Neural crest cell (in vitro differentiated cells): ENCODE results near the gene GGTLC1. TPM values are rescaled to one million over a fixed set of nuclear protein-coding genes. Genes with fewer than 3 reads are reported as not detected.

Experiments used
- DNase-seq: peaks from one replicate; pipeline ENCODE4 v3.0.0; 2021; ENCODE audit warnings: low read depth, mixed read lengths, low spot score
- H3K27ac Mint-ChIP-seq: one replicate; pipeline ENCODE4 v1.8.0; 2021; ENCODE audit warnings: mild to moderate bottlenecking, mixed read lengths; ENCODE audit not compliant: unreplicated experiment
- H3K27me3 Mint-ChIP-seq: 2 replicates; pipeline ENCODE4 v1.8.0; 2021; ENCODE audit warnings: low read depth, mild to moderate bottlenecking, mixed read lengths
- H3K36me3 Mint-ChIP-seq: 2 replicates; pipeline ENCODE4 v1.8.0; 2021; ENCODE audit warnings: low read depth, mild to moderate bottlenecking, mixed read lengths
- H3K4me1 Mint-ChIP-seq: 2 replicates; pipeline ENCODE4 v1.8.0; 2021; ENCODE audit warnings: mixed read lengths
- H3K4me3 Mint-ChIP-seq: one replicate; pipeline ENCODE4 v1.8.0; 2021; ENCODE audit warnings: mild to moderate bottlenecking, mixed read lengths
- H3K9me3 Mint-ChIP-seq: 2 replicates; pipeline ENCODE4 v1.8.0; 2021; ENCODE audit warnings: mixed read lengths
- CTCF ChIP-seq: fragments of 200-600 bp; sonication (generic); conservative IDR thresholded peaks from 2 replicates; pipeline ENCODE4 v1.5.0; 2021; ENCODE audit warnings: antibody characterized with exemption, mild to moderate bottlenecking
- long read RNA-seq: library from polyadenylated mRNA; unstranded; transcript quantifications from one replicate; pipeline ENCODE4 v2.0.0, GENCODE V29; 2020
- total RNA-seq: library from RNA; stranded (reverse); gene quantifications from 2 replicates; pipeline ENCODE4 v1.2.1, GENCODE V29; 2021

The GGTLC1 gene
- total RNA-seq: not detected in 2 replicates
- long read RNA-seq: 0 reads

- H3K4me1 Mint-ChIP-seq: no peaks in the 10 kb centered on the region
- DNase-seq: no peak
- H3K9me3 Mint-ChIP-seq: no peaks in the 10 kb centered on the region
- no peak for TF ChIP-seq CTCF
- H3K27me3 Mint-ChIP-seq: no peaks in the 10 kb centered on the region
- H3K36me3 Mint-ChIP-seq: no peaks in the 10 kb centered on the region
- H3K27ac Mint-ChIP-seq: no peak within 1 kb of the TSS
- no peak within 1 kb of the TSS for H3K4me3 Mint-ChIP-seq
Observed at GRCh38 chr20:23988561-23988960, at the start of gene GGTLC1. GGTLC1 (minus strand) TSS chr20:23988779; CDS start chr20:23986611, 2,168 bp downstream.

GRCh38 chr20:24034820-24035219, 46.2 kb upstream of the GGTLC1 start:
- Mint-ChIP-seq H3K27me3 (no peaks in the 10 kb centered on the region), H3K4me3 (no peak overlapping the region), H3K36me3 (no peaks in the 10 kb centered on the region), H3K4me1 (no peaks in the 10 kb centered on the region), H3K27ac (no peak overlapping the region), H3K9me3 (no peaks in the 10 kb centered on the region)
- TF ChIP-seq CTCF: no peak
- DNase-seq: no peak

GRCh38 chr20:24033565-24033964, 45.0 kb upstream of the GGTLC1 start:
- Mint-ChIP-seq H3K27ac (no peak overlapping the region), H3K27me3 (no peaks in the 10 kb centered on the region), H3K4me3 (no peak overlapping the region), H3K9me3 (peaks cover 2% of the 10 kb centered on the region), H3K4me1 (no peaks in the 10 kb centered on the region), H3K36me3 (no peaks in the 10 kb centered on the region)
- DNase-seq: no peak
- no peak for TF ChIP-seq CTCF

GRCh38 chr20:24033151-24033550, 44.6 kb upstream of the GGTLC1 start:
- Mint-ChIP-seq H3K4me3 (no peak overlapping the region), H3K27ac (no peak overlapping the region)
- DNase-seq: no peak

GRCh38 chr20:24032400-24032898, 43.9 kb upstream of the GGTLC1 start:
- H3K9me3 Mint-ChIP-seq: peaks cover 2% of the 10 kb centered on the region
- H3K4me3 Mint-ChIP-seq: no peak overlapping the region
- no peaks in the 10 kb centered on the region for H3K4me1 Mint-ChIP-seq
- no peak overlapping the region for H3K27ac Mint-ChIP-seq
- DNase-seq: no peak
- no peaks in the 10 kb centered on the region for H3K36me3 Mint-ChIP-seq
- no peaks in the 10 kb centered on the region for H3K27me3 Mint-ChIP-seq
- TF ChIP-seq CTCF: no peak

More at GRCh38 chr20:24033151-24033550, 44.6 kb upstream of the GGTLC1 start:
- Mint-ChIP-seq H3K27me3 (no peaks in the 10 kb centered on the region), H3K4me1 (no peaks in the 10 kb centered on the region), H3K36me3 (no peaks in the 10 kb centered on the region), H3K9me3 (peaks cover 2% of the 10 kb centered on the region)
- no peak for TF ChIP-seq CTCF
